ENCODE results near the gene COX8C.

- TF ChIP-seq CTCF (IDR thresholded peaks at IDR 0.05) (no peak), POLR2A (IDR thresholded peaks at IDR 0.05) (no peak)
Observed at GRCh38 chr14:93331002-93331727, 15.8 kb upstream of the COX8C start.

All from lower leg skin (tissue), 3 donors.